Fibroblast of pulmonary artery (primary cell): ENCODE results near the gene SLC26A8.

Source experiments
- DNase-seq: peaks from one replicate; pipeline ENCODE4 v3.0.0-alpha.2; 2010; ENCODE audit warnings: low read depth
- H3K4me3 ChIP-seq: replicated peaks from 2 replicates; pipeline ENCODE4 v1.5.1; 2011; ENCODE audit warnings: low read depth, mild to moderate bottlenecking, control low read depth, low read length, moderate library complexity
- CTCF ChIP-seq: IDR thresholded peaks from 2 replicates; pipeline ENCODE4 v1.5.1; 2011; ENCODE audit warnings: mild to moderate bottlenecking, control low read depth, low read length, inconsistent platforms; ENCODE audit errors: missing control alignments

The SLC26A8 gene

GRCh38 chr6:36063318-36064060 lies 39.0 kb upstream of the SLC26A8 start:
- no peak for DNase-seq
- H3K4me3 ChIP-seq: no peak overlapping the region
- no peak for TF ChIP-seq CTCF

- no peak for DNase-seq
- TF ChIP-seq CTCF: no peak
- H3K4me3 ChIP-seq: no peak overlapping the region
Measured at GRCh38 chr6:36062247-36062646, 37.8 kb upstream of the SLC26A8 start.

GRCh38 chr6:36061236-36061635 lies 36.8 kb upstream of the SLC26A8 start:
- DNase-seq: no peak
- no peak overlapping the region for H3K4me3 ChIP-seq
- no peak for TF ChIP-seq CTCF

GRCh38 chr6:36056178-36056577 lies 31.7 kb upstream of the SLC26A8 start:
- TF ChIP-seq CTCF: no peak
- H3K4me3 ChIP-seq: no peak overlapping the region
- no peak for DNase-seq

- TF ChIP-seq CTCF: no peak
- no peak overlapping the region for H3K4me3 ChIP-seq
- no peak for DNase-seq
Measured at GRCh38 chr6:36054956-36055355, 30.5 kb upstream of the SLC26A8 start.

GRCh38 chr6:36054415-36054814 lies 30.0 kb upstream of the SLC26A8 start:
- DNase-seq: no peak
- TF ChIP-seq CTCF: no peak
- H3K4me3 ChIP-seq: no peak overlapping the region

GRCh38 chr6:36053878-36054277 lies 29.4 kb upstream of the SLC26A8 start:
- TF ChIP-seq CTCF: no peak
- H3K4me3 ChIP-seq: no peak overlapping the region
- DNase-seq: no peak
